Measurements from ENCODE around the gene PFKFB3. TPM values are rescaled to one million over a fixed set of nuclear protein-coding genes. Genes with fewer than 3 reads are reported as not detected.
A peak's percentile ranks its signal among the peaks of the same experiment; 100 is the strongest.

Gene PFKFB3
- total and polyA plus RNA-seq, 2 of the 13 experiments (the other 11 are each of a cell fraction or from before 2014, with no cell fraction given) = 1.2 to 13.3 TPM

DNA sequence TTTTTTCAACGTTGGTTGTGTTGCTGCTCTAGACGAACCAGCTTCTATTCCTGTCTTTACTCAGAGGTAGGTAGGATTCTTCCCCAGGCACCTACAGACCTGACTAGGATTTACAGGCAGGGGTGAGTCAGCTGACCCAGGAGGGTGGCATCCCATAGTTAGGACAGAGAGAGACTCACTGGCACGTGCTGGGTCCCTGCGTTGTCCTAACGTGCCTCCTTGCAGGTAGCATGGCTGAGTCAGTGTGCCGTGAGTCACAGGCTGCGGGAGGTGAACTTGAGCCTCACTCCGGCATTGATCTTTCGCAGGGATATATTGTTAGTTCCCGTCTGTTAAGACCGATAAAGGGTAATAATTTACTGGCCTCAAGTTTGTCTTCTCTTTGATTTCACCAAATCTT, 96.5 kb downstream of the PFKFB3 start:
- Histone ChIP-seq H3K36me3 (replicated peaks in 1 of 2; ENCODE audit: control insufficient read depth in 1 of 2, insufficient read depth in 2 of 2, low read length in 2 of 2) (no peaks in the 10 kb centered on the region), H3K9ac (ENCODE audit: insufficient read depth, low read depth, low read length) (no peak overlapping the region), H4K20me1 (ENCODE audit: insufficient read depth, low read length) (no peaks in the 10 kb centered on the region), H3K4me1 (ENCODE audit: insufficient read depth, low read length) (peaks cover 37% of the 10 kb centered on the region), H3K27ac (ENCODE audit: extremely low read length, insufficient read depth, low read length) (no peak overlapping the region), H3K4me2 (ENCODE audit: low read depth, low read length) (peak overlapping the region; percentile 1; the same call in 1 of the 2 replicates), H3K79me2 (ENCODE audit: insufficient read depth, low read length) (no peaks in the 10 kb centered on the region), H3K4me3 (replicated peaks in 1 of 3; ENCODE audit: insufficient read depth in 1 of 3, low read depth in 2 of 3, low read length in 3 of 3) (no peak overlapping the region), H3K9me3 (ENCODE audit: low read length) (no peaks in the 10 kb centered on the region), H3K27me3 (ENCODE audit: control insufficient read depth in 1 of 2, insufficient read depth in 2 of 2, low read length in 2 of 2) (peaks cover 0 to 7% of the 10 kb centered on the region in 2 experiments; a peak in 2 of 5 replicates), H2AFZ (ENCODE audit: low read length) (no peak overlapping the region)
- ChIA-PET CTCF (ENCODE audit: low intra/inter-chr PET ratio, low total read pairs) (no interaction called here), POLR2A (no interaction called here)
- DNase-seq (ENCODE audit: low spot score) (peak; percentile 60), FAIRE-seq (no peak), ATAC-seq (peak; percentile 90)
- no TSS peak for BruUV-seq (replicated peaks)
- WGBS (ENCODE audit: low lambda C conversion rate) = 4% methylated on average over 8 of the region's 11 CpGs
- intact Hi-C loops (cut with micrococcal nuclease; ENCODE audit: unreplicated experiment) (no loop called here), in situ Hi-C loops (cut with HindIII; ENCODE audit: extremely low pct_ligation_motif_present, low pct_unique_long_range_greater_than_20kb) (no loop called here)
- TF ChIP-seq ZNF33A (CRISPR knock-in tag; IDR thresholded peaks at IDR 0.05; ENCODE audit: borderline replicate concordance) (no peak), NBN (conservative IDR thresholded peaks at IDR 0.05) (no peak), GPN1 (CRISPR knock-in tag; IDR thresholded peaks at IDR 0.05; ENCODE audit: borderline replicate concordance) (no peak), ELF3 (CRISPR knock-in tag; IDR thresholded peaks at IDR 0.05) (peak; percentile 41; the same call in 1 of the 2 replicates), ZNF703 (CRISPR knock-in tag; IDR thresholded peaks at IDR 0.05; ENCODE audit: borderline replicate concordance) (no peak), SP4 (CRISPR knock-in tag; IDR thresholded peaks at IDR 0.05) (no peak), CREB1 (IDR thresholded peaks at IDR 0.05) (0 out of 2 replicates have a peak, but pooled peaks have one; percentile 4), CREB1 (CRISPR knock-in tag; IDR thresholded peaks at IDR 0.05) (no peak), ZNF660 (CRISPR knock-in tag; IDR thresholded peaks at IDR 0.05; ENCODE audit: borderline replicate concordance, low read depth) (no peak), CBFB (CRISPR knock-in tag; IDR thresholded peaks at IDR 0.05) (no peak), KDM3A (CRISPR knock-in tag; IDR thresholded peaks at IDR 0.05; ENCODE audit: low read depth) (no peak), DMAP1 (CRISPR knock-in tag; IDR thresholded peaks at IDR 0.05) (no peak), ZSCAN9 (CRISPR knock-in tag; IDR thresholded peaks at IDR 0.05; ENCODE audit: borderline replicate concordance) (no peak), ZNF550 (CRISPR knock-in tag; IDR thresholded peaks at IDR 0.05; ENCODE audit: borderline replicate concordance) (no peak), NCOR1 (IDR thresholded peaks at IDR 0.05; ENCODE audit: borderline replicate concordance, low read length) (no peak), AKAP8 (CRISPR knock-in tag; IDR thresholded peaks at IDR 0.05) (no peak), ONECUT2 (CRISPR knock-in tag; IDR thresholded peaks at IDR 0.05) (no peak), GATAD1 (CRISPR knock-in tag; IDR thresholded peaks at IDR 0.05) (no peak), ZFP82 (CRISPR knock-in tag; IDR thresholded peaks at IDR 0.05; ENCODE audit: borderline replicate concordance) (no peak), ZBTB42 (CRISPR knock-in tag; IDR thresholded peaks at IDR 0.05) (no peak), ZNF674 (CRISPR knock-in tag; IDR thresholded peaks at IDR 0.05; ENCODE audit: low read depth) (no peak), WIZ (CRISPR knock-in tag; IDR thresholded peaks at IDR 0.05) (no peak), HMG20B (CRISPR knock-in tag; conservative IDR thresholded peaks at IDR 0.05) (no peak)
- TF ChIP-seq, protein P1, sequence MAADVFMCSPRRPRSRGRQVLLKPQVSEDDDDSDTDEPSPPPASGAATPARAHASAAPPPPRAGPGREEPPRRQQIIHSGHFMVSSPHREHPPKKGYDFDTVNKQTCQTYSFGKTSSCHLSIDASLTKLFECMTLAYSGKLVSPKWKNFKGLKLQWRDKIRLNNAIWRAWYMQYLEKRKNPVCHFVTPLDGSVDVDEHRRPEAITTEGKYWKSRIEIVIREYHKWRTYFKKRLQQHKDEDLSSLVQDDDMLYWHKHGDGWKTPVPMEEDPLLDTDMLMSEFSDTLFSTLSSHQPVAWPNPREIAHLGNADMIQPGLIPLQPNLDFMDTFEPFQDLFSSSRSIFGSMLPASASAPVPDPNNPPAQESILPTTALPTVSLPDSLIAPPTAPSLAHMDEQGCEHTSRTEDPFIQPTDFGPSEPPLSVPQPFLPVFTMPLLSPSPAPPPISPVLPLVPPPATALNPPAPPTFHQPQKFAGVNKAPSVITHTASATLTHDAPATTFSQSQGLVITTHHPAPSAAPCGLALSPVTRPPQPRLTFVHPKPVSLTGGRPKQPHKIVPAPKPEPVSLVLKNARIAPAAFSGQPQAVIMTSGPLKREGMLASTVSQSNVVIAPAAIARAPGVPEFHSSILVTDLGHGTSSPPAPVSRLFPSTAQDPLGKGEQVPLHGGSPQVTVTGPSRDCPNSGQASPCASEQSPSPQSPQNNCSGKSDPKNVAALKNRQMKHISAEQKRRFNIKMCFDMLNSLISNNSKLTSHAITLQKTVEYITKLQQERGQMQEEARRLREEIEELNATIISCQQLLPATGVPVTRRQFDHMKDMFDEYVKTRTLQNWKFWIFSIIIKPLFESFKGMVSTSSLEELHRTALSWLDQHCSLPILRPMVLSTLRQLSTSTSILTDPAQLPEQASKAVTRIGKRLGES (CRISPR knock-in tag; IDR thresholded peaks at IDR 0.05; ENCODE audit: borderline replicate concordance) = no peak
- TF ChIP-seq, protein P2, sequence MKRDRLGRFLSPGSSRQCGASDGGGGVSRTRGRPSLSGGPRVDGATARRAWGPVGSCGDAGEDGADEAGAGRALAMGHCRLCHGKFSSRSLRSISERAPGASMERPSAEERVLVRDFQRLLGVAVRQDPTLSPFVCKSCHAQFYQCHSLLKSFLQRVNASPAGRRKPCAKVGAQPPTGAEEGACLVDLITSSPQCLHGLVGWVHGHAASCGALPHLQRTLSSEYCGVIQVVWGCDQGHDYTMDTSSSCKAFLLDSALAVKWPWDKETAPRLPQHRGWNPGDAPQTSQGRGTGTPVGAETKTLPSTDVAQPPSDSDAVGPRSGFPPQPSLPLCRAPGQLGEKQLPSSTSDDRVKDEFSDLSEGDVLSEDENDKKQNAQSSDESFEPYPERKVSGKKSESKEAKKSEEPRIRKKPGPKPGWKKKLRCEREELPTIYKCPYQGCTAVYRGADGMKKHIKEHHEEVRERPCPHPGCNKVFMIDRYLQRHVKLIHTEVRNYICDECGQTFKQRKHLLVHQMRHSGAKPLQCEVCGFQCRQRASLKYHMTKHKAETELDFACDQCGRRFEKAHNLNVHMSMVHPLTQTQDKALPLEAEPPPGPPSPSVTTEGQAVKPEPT (CRISPR knock-in tag; IDR thresholded peaks at IDR 0.05; ENCODE audit: low read depth) = no peak
